ENCODE measurements around the gene TELO2.

- TF ChIP-seq ZNF433 (tag by site-specific recombination; IDR thresholded peaks at IDR 0.05; ENCODE audit: low read depth) = no peak
- TF ChIP-seq ZNF10 (tag by site-specific recombination; IDR thresholded peaks at IDR 0.05) = no peak
- no peak for TF ChIP-seq CTCF (tag by site-specific recombination; IDR thresholded peaks at IDR 0.05)
- no peak for TF ChIP-seq ZNF692 (tag by site-specific recombination; IDR thresholded peaks at IDR 0.05)
- TF ChIP-seq TCF7L2 (IDR thresholded peaks at IDR 0.05; ENCODE audit: borderline replicate concordance, low read depth, low read length) = no peak
- no peak for TF ChIP-seq PRDM1 (tag by site-specific recombination; IDR thresholded peaks at IDR 0.05)
- TF ChIP-seq ZNF585B (tag by site-specific recombination; IDR thresholded peaks at IDR 0.05) = no peak
- TF ChIP-seq GLIS1 (tag by site-specific recombination; IDR thresholded peaks at IDR 0.05) = no peak
Measured at GRCh38 chr16:1553946-1554825, 61.0 kb downstream of the TELO2 start.
